Endothelial cell of umbilical vein (primary cell): ENCODE measurements around the gene COX5A. TPM values are rescaled to one million over a fixed set of nuclear protein-coding genes. Genes with fewer than 3 reads are reported as not detected.

ENCODE experiments used
- BruUV-seq: library from RNA; stranded (reverse); fragments of 400-500 nt; replicated peaks from 2 replicates; lab custom pipeline; 2021; lab: Mats Ljungman, UMichigan
- CTCF ChIA-PET: fragments of 300-600, 350-600 bp; sonication (Branson Sonifier 250); formaldehyde crosslinking; loops from one replicate; lab custom pipeline; 2021; ENCODE audit warnings: antibody characterized with exemption, inconsistent platforms; lab: Charles Lee
- POLR2A ChIA-PET: fragments of 300-600, 350-600 bp; sonication (Branson Sonifier 250); formaldehyde crosslinking; loops from one replicate; lab custom pipeline; 2021; ENCODE audit warnings: antibody characterized with exemption, inconsistent platforms; lab: Charles Lee
- DNase-seq: peaks from one replicate; pipeline ENCODE4 v3.0.0-alpha.2; 2011; ENCODE audit warnings: low read depth, low spot score
- FAIRE-seq: peaks from 2 replicates; lab custom pipeline; 2011; peaks lifted over from hg19 to GRCh38; lab: Jason Lieb, UNC
- H2AFZ ChIP-seq: 2 replicates; pipeline ENCODE4 v1.6.0; 2012; ENCODE audit warnings: low read depth, low read length, control low read depth, inconsistent platforms
- H3K27ac ChIP-seq: 2 replicates; pipeline ENCODE4 v1.5.1; 2011; ENCODE audit warnings: low read depth, mild to moderate bottlenecking, control low read depth, low read length, moderate library complexity; ENCODE audit not compliant: insufficient read depth
- H3K27me3 ChIP-seq, 2 experiments: 2 replicates each; pipeline versions ENCODE4 v1.6.0 to v1.6.1; 2011; ENCODE audit warnings: low read length in 2 of 2, mixed read lengths in 1 of 2; ENCODE audit not compliant: control insufficient read depth in 2 of 2, insufficient read depth in 2 of 2
- H3K36me3 ChIP-seq, 2 experiments: 2 replicates in 1 of 2; 3 replicates in 1 of 2; pipeline ENCODE4 v1.5.1; 2011; ENCODE audit warnings: low read length in 2 of 2, mild to moderate bottlenecking in 1 of 2, moderate library complexity in 1 of 2; ENCODE audit not compliant: control insufficient read depth in 2 of 2, insufficient read depth in 2 of 2; ENCODE audit errors: extremely low read depth in 1 of 2
- H3K4me1 ChIP-seq: 3 replicates; pipeline ENCODE4 v1.5.1; 2011; ENCODE audit warnings: mild to moderate bottlenecking, low read length; ENCODE audit not compliant: control insufficient read depth, insufficient read depth; ENCODE audit errors: extremely low read depth
- H3K4me2 ChIP-seq: 2 replicates; pipeline ENCODE4 v1.6.1; 2011; ENCODE audit warnings: low read length, control low read depth, mixed read lengths; ENCODE audit not compliant: insufficient read depth
- H3K4me3 ChIP-seq, 3 experiments: fragments of 200-600 bp in 1 of 3; sonication (generic), shearing (Covaris generic) in 1 of 3; replicated peaks in 1 of 3; 2 replicates each; pipeline ENCODE4 v1.5.1; 2011 to 2016; ENCODE audit warnings: control low read depth in 3 of 3, low read length in 3 of 3, mild to moderate bottlenecking in 2 of 3, inconsistent platforms in 1 of 3, low read depth in 1 of 3, moderate library complexity in 1 of 3; ENCODE audit not compliant: insufficient read depth in 1 of 3
- H3K79me2 ChIP-seq: 2 replicates; pipeline ENCODE4 v1.6.0; 2012; ENCODE audit warnings: low read length, inconsistent platforms; ENCODE audit not compliant: control insufficient read depth, insufficient read depth
- H3K9ac ChIP-seq: replicated peaks from 2 replicates; pipeline ENCODE3; 2011; ENCODE audit warnings: low read length, control low read depth; ENCODE audit not compliant: insufficient read depth; ENCODE audit errors: extremely low read depth
- H3K9me1 ChIP-seq: replicated peaks from 3 replicates; pipeline ENCODE4 v1.6.0; 2011; ENCODE audit warnings: mild to moderate bottlenecking, low read length; ENCODE audit not compliant: control insufficient read depth, insufficient read depth; ENCODE audit errors: extremely low read depth
- H3K9me3 ChIP-seq: replicated peaks from 2 replicates; pipeline ENCODE4 v1.5.1; 2012; ENCODE audit warnings: low read length, inconsistent platforms; ENCODE audit not compliant: control insufficient read depth, insufficient read depth
- H4K20me1 ChIP-seq: replicated peaks from 2 replicates; pipeline ENCODE3; 2011; ENCODE audit warnings: mild to moderate bottlenecking, low read length; ENCODE audit not compliant: control insufficient read depth, insufficient read depth; ENCODE audit errors: extremely low read depth
- FOS ChIP-seq: IDR thresholded peaks from 2 replicates; pipeline ENCODE4 v1.6.1; 2011; ENCODE audit warnings: mild to moderate bottlenecking, low read length, moderate library complexity, borderline replicate concordance; ENCODE audit not compliant: insufficient read depth
- GATA2 ChIP-seq: IDR thresholded peaks from 2 replicates; pipeline ENCODE4 v1.7.0; 2011; ENCODE audit warnings: low read depth, mild to moderate bottlenecking, moderate library complexity, mixed read lengths, low read length; ENCODE audit not compliant: insufficient read length, insufficient read depth
- JUN ChIP-seq: IDR thresholded peaks from 2 replicates; pipeline ENCODE4 v1.6.1; 2011; ENCODE audit warnings: borderline replicate concordance, low read depth; ENCODE audit not compliant: insufficient read length, insufficient read depth
- POLR2A ChIP-seq: IDR thresholded peaks from 2 replicates; pipeline ENCODE4 v1.6.1; 2012; ENCODE audit warnings: low read depth, mild to moderate bottlenecking, control low read depth, low read length
- POLR2AphosphoS5 ChIP-seq: IDR thresholded peaks from 2 replicates; pipeline ENCODE4 v1.6.1; 2012; ENCODE audit warnings: low read depth, mild to moderate bottlenecking, control low read depth, low read length, moderate library complexity; ENCODE audit not compliant: insufficient read depth
- dilution Hi-C: fragments of 300-500 bp; cut with MboI; formaldehyde crosslinking; loops from one replicate; pipeline ENCODE4 v1.15.0; 2019; ENCODE audit warnings: low sequenced_read_pairs; ENCODE audit not compliant: extremely low pct_ligation_motif_present
- intact Hi-C: fragments of 100-400 bp; cut with micrococcal nuclease; formaldehyde crosslinking; loops from one replicate; pipeline ENCODE4 v1.10.0; 2022
- polyA plus RNA-seq, 4 experiments: library from polyadenylated mRNA; depleted of rRNA in 3 of 4; stranded (reverse) in 3 of 4; unstranded in 1 of 4; fragments of >200 nt; gene quantifications; 2 replicates each; pipeline versions ENCODE4 v1.2.1 to v1.2.3, GENCODE V29; 2011 to 2012; ENCODE audit warnings: missing spikeins in 1 of 4
- total RNA-seq: library from RNA; stranded (reverse); gene quantifications from 2 replicates; pipeline ENCODE4 v1.2.3, GENCODE V29; 2021
- TF ChIP-seq, protein P1 (sequence below): IDR thresholded peaks from 2 replicates; pipeline ENCODE4 v1.6.1; 2011; ENCODE audit not compliant: insufficient read depth, insufficient read length
- TF ChIP-seq, protein P2 (sequence below), 2 donors: IDR thresholded peaks; 1 replicate in 1 of 2; 2 replicates in 1 of 2; pipeline ENCODE4 v1.5.1; 2011; ENCODE audit warnings: low read length in 2 of 2, mild to moderate bottlenecking in 2 of 2, moderate library complexity in 2 of 2, control low read depth in 1 of 2, inconsistent platforms in 1 of 2, low read depth in 1 of 2; ENCODE audit not compliant: insufficient read depth in 1 of 2; ENCODE audit errors: extremely low read depth in 1 of 2

COX5A gene
- total and polyA plus RNA-seq, 2 donors (not counting 3 experiments of a cell fraction or from before 2014, with no cell fraction given), result 134 to 220 TPM

DNA sequence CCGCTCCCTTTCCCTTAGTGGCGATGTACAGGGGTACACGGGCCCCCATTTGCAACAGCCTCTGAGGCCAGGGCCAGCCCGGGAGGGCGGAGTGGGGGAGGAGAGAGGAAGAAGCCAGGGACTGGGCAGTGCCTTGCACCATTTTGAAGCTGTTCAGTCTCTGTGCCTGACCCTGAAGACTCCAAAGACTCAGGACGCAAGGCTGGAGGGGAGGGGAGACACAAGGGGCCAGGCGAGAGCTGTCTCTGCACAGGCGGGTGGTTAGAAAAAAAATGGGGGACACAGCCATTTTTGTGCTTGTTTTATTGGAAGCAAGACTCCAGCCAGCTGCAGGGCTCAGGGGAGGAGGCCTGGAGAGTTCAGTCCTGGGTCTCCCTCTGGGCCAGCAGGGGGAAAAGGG is 17.1 kb upstream of the COX5A start:
- Histone ChIP-seq H3K27me3 (peaks cover 0 to 3% of the 10 kb centered on the region in 2 experiments), H3K9me1 (no peaks in the 10 kb centered on the region), H3K4me3 (peak overlapping the region in 2 of 3 experiments; percentile 53 to 56), H3K9ac (no peak overlapping the region), H3K4me1 (peaks cover 42% of the 10 kb centered on the region), H3K79me2 (peaks cover 15% of the 10 kb centered on the region), H4K20me1 (no peaks in the 10 kb centered on the region), H3K9me3 (no peaks in the 10 kb centered on the region), H3K27ac (no peak overlapping the region), H3K36me3 (no peaks in the 10 kb centered on the region), H2AFZ (no peak overlapping the region), H3K4me2 (peak overlapping the region; percentile 89)
- no peak for DNase-seq
- TF ChIP-seq, protein P1, sequence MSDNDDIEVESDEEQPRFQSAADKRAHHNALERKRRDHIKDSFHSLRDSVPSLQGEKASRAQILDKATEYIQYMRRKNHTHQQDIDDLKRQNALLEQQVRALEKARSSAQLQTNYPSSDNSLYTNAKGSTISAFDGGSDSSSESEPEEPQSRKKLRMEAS, result no peak
- intact Hi-C loops, result no loop called here
- no TSS peak for BruUV-seq
- POLR2A ChIA-PET, result no interaction called here
- dilution Hi-C loops, result no loop called here
- CTCF ChIA-PET, result interaction anchor here (0.7 to 3.8 kb wide), 10 partner anchors 11 to 321 kb away, joined by 3 to 20 read pairs (median 7); partner anchors contain the start of gene FAM219B
- peak; percentile 33 for FAIRE-seq

DNA sequence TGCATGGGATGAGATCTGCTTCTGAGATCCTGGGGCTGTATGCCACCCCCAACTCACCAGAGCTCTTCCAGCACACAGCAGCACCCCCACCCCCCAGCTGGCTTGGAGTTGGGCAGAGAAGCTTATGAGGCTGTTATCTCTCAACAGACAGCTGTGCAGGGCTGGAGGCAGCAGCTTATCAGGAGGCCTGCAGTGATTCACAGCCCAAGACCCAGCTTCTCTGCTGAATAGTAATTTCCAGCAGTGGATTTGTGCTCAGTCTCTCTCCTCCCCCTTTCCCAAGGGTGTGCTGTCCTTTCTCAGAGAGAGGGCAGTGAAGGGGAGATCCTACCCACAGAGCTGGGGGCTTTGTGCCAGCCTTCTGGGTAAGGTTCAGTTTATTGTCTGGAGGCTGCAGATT is 16.6 kb upstream of the COX5A start:
- Histone ChIP-seq H3K9ac (no peak overlapping the region), H4K20me1 (no peaks in the 10 kb centered on the region), H3K4me2 (peak overlapping the region; percentile 89), H3K27me3 (peaks cover 0 to 3% of the 10 kb centered on the region in 2 experiments), H3K27ac (no peak overlapping the region), H3K79me2 (peaks cover 15% of the 10 kb centered on the region), H2AFZ (no peak overlapping the region), H3K4me1 (peaks cover 39% of the 10 kb centered on the region), H3K36me3 (no peaks in the 10 kb centered on the region), H3K4me3 (peak overlapping the region in 2 of 3 experiments; percentile 53 to 56), H3K9me1 (no peaks in the 10 kb centered on the region), H3K9me3 (no peaks in the 10 kb centered on the region)
- intact Hi-C loops, result no loop called here
- peak; percentile 82 for FAIRE-seq
- BruUV-seq, result no TSS peak
- TF ChIP-seq POLR2AphosphoS5, result peak; percentile 23
- peak; percentile 26 for TF ChIP-seq POLR2A
- TF ChIP-seq FOS, result peak; percentile 10
- TF ChIP-seq, protein P1, result no peak
- no peak for TF ChIP-seq JUN
- TF ChIP-seq GATA2, result peak; percentile 65
- TF ChIP-seq, protein P2, sequence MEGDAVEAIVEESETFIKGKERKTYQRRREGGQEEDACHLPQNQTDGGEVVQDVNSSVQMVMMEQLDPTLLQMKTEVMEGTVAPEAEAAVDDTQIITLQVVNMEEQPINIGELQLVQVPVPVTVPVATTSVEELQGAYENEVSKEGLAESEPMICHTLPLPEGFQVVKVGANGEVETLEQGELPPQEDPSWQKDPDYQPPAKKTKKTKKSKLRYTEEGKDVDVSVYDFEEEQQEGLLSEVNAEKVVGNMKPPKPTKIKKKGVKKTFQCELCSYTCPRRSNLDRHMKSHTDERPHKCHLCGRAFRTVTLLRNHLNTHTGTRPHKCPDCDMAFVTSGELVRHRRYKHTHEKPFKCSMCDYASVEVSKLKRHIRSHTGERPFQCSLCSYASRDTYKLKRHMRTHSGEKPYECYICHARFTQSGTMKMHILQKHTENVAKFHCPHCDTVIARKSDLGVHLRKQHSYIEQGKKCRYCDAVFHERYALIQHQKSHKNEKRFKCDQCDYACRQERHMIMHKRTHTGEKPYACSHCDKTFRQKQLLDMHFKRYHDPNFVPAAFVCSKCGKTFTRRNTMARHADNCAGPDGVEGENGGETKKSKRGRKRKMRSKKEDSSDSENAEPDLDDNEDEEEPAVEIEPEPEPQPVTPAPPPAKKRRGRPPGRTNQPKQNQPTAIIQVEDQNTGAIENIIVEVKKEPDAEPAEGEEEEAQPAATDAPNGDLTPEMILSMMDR (IDR thresholded peaks at IDR 0.05; ENCODE audit: extremely low read depth in 1 of 2, insufficient read depth in 1 of 2, low read depth in 1 of 2, low read length in 2 of 2), result no peak
- ChIA-PET POLR2A (no interaction called here), CTCF (interaction anchor here (1.1 to 2.6 kb wide), 12 partner anchors 33 to 320 kb away, joined by 3 to 15 read pairs (median 6); partner anchors contain the start of gene FAM219B)
- dilution Hi-C loops, result no loop called here
- peak; percentile 59 for DNase-seq
